ENCODE data around the gene AOPEP.

AOPEP gene

DNA sequence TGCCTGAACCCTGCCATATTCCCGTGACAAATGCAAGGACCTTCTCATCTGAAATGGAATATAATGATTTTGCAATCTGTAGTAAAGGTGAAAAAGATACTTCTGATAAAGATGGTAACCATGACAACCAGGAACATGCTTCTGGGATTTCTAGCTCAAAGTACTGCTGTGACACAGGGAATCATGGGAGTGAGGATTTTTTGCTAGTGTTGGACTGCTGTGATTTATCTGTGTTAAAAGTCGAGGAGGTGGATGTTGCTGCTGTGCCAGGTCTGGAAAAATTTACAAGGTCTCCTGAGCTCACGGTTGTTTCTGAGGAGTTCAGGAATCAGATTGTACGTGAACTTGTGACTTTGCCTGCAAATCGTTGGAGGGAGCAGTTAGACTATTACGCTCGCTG lies 33.5 kb downstream of the AOPEP start:
- H3K27me3 ChIP-seq (ENCODE audit: low read depth, low read length) = no peaks in the 10 kb centered on the region

DNA sequence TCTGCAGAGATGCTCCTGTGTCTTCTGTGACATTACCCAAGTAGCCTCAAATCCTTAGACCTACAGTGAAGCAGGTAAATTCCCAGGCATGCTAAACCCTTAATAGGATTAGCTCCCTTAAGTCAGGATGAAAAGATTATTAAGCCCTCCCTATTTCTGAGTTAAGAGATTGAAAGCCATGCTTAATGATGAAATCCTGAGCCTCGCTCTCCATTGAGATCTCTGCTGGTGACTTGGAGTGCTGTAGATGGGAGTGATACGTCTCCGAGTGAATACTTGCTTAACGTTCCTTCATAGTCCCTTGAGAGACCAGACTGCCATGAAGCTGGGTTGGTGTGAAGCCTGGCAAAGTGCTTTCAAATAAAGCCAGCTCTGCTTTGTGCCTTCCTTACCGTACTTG lies 34.2 kb downstream of the AOPEP start:
- Histone ChIP-seq H4K20me1 (ENCODE audit: insufficient read depth, low read length) (no peaks in the 10 kb centered on the region), H3K79me2 (ENCODE audit: low read length) (no peaks in the 10 kb centered on the region), H3K4me1 (ENCODE audit: low read length) (no peaks in the 10 kb centered on the region), H2AFZ (ENCODE audit: low read depth, low read length) (no peak overlapping the region), H3K4me2 (ENCODE audit: low read length) (no peak overlapping the region), H3K9me3 (ENCODE audit: insufficient read depth, low read length) (no peaks in the 10 kb centered on the region), H3K27ac (ENCODE audit: low read length) (no peak overlapping the region), H3K9ac (ENCODE audit: low read length) (no peak overlapping the region), H3K27me3 (ENCODE audit: low read depth, low read length) (no peaks in the 10 kb centered on the region), H3K36me3 (replicated peaks; ENCODE audit: low read depth, low read length) (no peaks in the 10 kb centered on the region), H3K4me3 (ENCODE audit: low read length) (no peak overlapping the region)
- TF ChIP-seq EZH2phosphoT487 (IDR thresholded peaks at IDR 0.05; ENCODE audit: low read depth) = no peak
- TF ChIP-seq, protein P1, sequence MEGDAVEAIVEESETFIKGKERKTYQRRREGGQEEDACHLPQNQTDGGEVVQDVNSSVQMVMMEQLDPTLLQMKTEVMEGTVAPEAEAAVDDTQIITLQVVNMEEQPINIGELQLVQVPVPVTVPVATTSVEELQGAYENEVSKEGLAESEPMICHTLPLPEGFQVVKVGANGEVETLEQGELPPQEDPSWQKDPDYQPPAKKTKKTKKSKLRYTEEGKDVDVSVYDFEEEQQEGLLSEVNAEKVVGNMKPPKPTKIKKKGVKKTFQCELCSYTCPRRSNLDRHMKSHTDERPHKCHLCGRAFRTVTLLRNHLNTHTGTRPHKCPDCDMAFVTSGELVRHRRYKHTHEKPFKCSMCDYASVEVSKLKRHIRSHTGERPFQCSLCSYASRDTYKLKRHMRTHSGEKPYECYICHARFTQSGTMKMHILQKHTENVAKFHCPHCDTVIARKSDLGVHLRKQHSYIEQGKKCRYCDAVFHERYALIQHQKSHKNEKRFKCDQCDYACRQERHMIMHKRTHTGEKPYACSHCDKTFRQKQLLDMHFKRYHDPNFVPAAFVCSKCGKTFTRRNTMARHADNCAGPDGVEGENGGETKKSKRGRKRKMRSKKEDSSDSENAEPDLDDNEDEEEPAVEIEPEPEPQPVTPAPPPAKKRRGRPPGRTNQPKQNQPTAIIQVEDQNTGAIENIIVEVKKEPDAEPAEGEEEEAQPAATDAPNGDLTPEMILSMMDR (IDR thresholded peaks at IDR 0.05; ENCODE audit: low read depth, low read length) = no peak

More for the DNA sequence above, 33.5 kb downstream of the AOPEP start:
- no peaks in the 10 kb centered on the region for H3K36me3 ChIP-seq (replicated peaks; ENCODE audit: low read depth, low read length)
- H3K4me1 ChIP-seq (ENCODE audit: low read length) = no peaks in the 10 kb centered on the region
- H3K9ac ChIP-seq (ENCODE audit: low read length) = no peak overlapping the region
- H3K27ac ChIP-seq (ENCODE audit: low read length) = no peak overlapping the region
- TF ChIP-seq EZH2phosphoT487 (IDR thresholded peaks at IDR 0.05; ENCODE audit: low read depth) = no peak
- TF ChIP-seq, protein P1 (IDR thresholded peaks at IDR 0.05; ENCODE audit: low read depth, low read length) = no peak
- H3K4me2 ChIP-seq (ENCODE audit: low read length) = no peak overlapping the region
- no peaks in the 10 kb centered on the region for H3K79me2 ChIP-seq (ENCODE audit: low read length)
- H4K20me1 ChIP-seq (ENCODE audit: insufficient read depth, low read length) = no peaks in the 10 kb centered on the region
- no peak overlapping the region for H3K4me3 ChIP-seq (ENCODE audit: low read length)
- H3K9me3 ChIP-seq (ENCODE audit: insufficient read depth, low read length) = no peaks in the 10 kb centered on the region
- no peak overlapping the region for H2AFZ ChIP-seq (ENCODE audit: low read depth, low read length)

DNA sequence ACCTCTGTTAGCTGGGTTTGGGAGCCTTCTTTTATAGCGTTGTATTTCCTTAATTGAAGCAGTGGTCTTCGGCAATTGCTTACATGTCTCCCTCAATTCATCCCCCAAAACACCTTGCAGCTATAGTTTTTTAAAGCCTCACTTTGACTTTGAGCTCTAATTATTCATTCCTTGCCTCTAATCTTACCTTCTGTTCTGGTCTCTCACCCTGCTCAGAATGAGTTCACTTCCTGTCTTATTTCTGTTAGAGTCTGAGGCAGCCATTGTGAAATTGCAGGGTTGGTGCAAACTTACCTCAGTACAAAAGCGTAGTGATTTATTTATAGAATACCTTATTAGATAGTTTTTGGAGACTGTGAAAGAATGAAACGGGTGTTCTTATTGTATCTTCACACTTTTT lies 35.0 kb downstream of the AOPEP start:
- TF ChIP-seq, protein P1 (IDR thresholded peaks at IDR 0.05; ENCODE audit: low read depth, low read length) = no peak
- TF ChIP-seq EZH2phosphoT487 (IDR thresholded peaks at IDR 0.05; ENCODE audit: low read depth) = no peak
- no peak overlapping the region for H3K4me3 ChIP-seq (ENCODE audit: low read length)
- H3K27me3 ChIP-seq (ENCODE audit: low read depth, low read length) = no peaks in the 10 kb centered on the region
- H3K4me1 ChIP-seq (ENCODE audit: low read length) = no peaks in the 10 kb centered on the region
- no peaks in the 10 kb centered on the region for H3K79me2 ChIP-seq (ENCODE audit: low read length)
- H4K20me1 ChIP-seq (ENCODE audit: insufficient read depth, low read length) = no peaks in the 10 kb centered on the region
- H2AFZ ChIP-seq (ENCODE audit: low read depth, low read length) = no peak overlapping the region
- H3K4me2 ChIP-seq (ENCODE audit: low read length) = no peak overlapping the region
- no peak overlapping the region for H3K27ac ChIP-seq (ENCODE audit: low read length)
- no peaks in the 10 kb centered on the region for H3K36me3 ChIP-seq (replicated peaks; ENCODE audit: low read depth, low read length)
- H3K9ac ChIP-seq (ENCODE audit: low read length) = no peak overlapping the region
- H3K9me3 ChIP-seq (ENCODE audit: insufficient read depth, low read length) = no peaks in the 10 kb centered on the region

DNA sequence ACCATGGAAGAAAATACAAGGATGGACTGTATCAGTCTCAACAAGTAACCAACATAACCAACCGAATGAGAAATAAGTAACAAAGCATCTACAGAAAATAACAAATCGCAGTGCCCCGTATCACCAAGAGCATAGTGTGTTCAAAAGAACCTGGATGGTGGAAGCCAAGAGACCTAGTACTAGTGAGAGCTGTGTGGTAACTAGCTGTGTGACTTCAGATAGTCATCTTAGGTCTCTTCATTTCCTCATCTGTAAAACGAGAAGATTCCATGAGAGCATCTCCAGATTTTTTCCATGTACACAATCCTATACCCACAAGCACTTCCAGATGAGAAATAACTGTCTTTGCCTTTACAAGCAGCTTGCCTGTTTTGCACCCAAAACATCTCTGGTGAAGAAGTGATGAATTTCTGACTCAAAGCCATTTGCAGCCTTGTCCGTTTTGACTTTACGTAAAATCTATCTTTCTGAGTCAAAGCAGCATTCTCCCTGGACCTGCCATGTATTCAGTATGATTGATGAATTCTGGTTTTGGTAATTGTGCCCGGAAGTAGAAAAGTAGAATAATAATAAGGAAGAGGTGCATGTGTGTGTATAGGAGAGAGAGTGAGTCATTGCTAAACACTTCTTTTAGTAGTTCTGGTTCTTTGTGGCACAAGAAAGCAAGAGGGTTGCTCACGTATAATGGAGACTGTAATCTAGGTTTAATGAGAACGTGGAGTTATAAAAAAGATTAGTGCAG lies 41.0 kb downstream of the AOPEP start:
- H3K27ac ChIP-seq (ENCODE audit: low read length) = peak overlapping the region; percentile 29; the same call in 1 of the 2 replicates
- H2AFZ ChIP-seq (ENCODE audit: low read depth, low read length) = 0 out of 2 replicates have a peak overlapping the region, but pooled peaks have one; percentile 8
- H4K20me1 ChIP-seq (ENCODE audit: insufficient read depth, low read length) = no peaks in the 10 kb centered on the region
- H3K4me3 ChIP-seq (ENCODE audit: low read length) = no peak overlapping the region; the same call in 1 of the 2 replicates
- H3K4me2 ChIP-seq (ENCODE audit: low read length) = peak overlapping the region; percentile 43
- peaks cover 14% of the 10 kb centered on the region for H3K4me1 ChIP-seq (ENCODE audit: low read length)
- TF ChIP-seq, protein P1 (IDR thresholded peaks at IDR 0.05; ENCODE audit: low read depth, low read length) = no peak
- no peak for TF ChIP-seq EZH2phosphoT487 (IDR thresholded peaks at IDR 0.05; ENCODE audit: low read depth)
- H3K9ac ChIP-seq (ENCODE audit: low read length) = no peak overlapping the region
- no peaks in the 10 kb centered on the region for H3K27me3 ChIP-seq (ENCODE audit: low read depth, low read length)
- no peaks in the 10 kb centered on the region for H3K9me3 ChIP-seq (ENCODE audit: insufficient read depth, low read length)
- H3K36me3 ChIP-seq (replicated peaks; ENCODE audit: low read depth, low read length) = no peaks in the 10 kb centered on the region
- H3K79me2 ChIP-seq (ENCODE audit: low read length) = peaks cover 4% of the 10 kb centered on the region; the same call in 1 of the 2 replicates

All from OCI-LY3 (cell line).